Activated CD8-positive, alpha-beta memory T cell treated with anti-CD3 and anti-CD28 coated beads, Interleukin-2, amount 10 ng/mL, durations not matched to agents 7 days and 5 days (primary cell): Measurements from ENCODE around the gene STUB1. TPM values are rescaled to one million over a fixed set of nuclear protein-coding genes. Genes with fewer than 3 reads are reported as not detected.

Source experiments
- ATAC-seq: fragments of 150-1000 bp; cut with Tn5 transposase; one replicate; pipeline ENCODE4 v1.10.0; 2021; ENCODE audit warnings: moderate library complexity
- CTCF ChIA-PET: fragments of 350-600 bp; sonication (Branson Sonifier 250); formaldehyde crosslinking; loops from one replicate; lab custom pipeline; 2021; ENCODE audit warnings: antibody characterized with exemption; lab: Charles Lee
- DNase-seq: peaks from one replicate; pipeline ENCODE4 v3.0.0-alpha.2; 2020
- H3K27ac Mint-ChIP-seq: one replicate; pipeline ENCODE4 v1.8.0; 2021; ENCODE audit warnings: mild to moderate bottlenecking, mixed read lengths
- H3K27me3 Mint-ChIP-seq: one replicate; pipeline ENCODE4 v1.8.0; 2021; ENCODE audit warnings: mixed read lengths
- H3K36me3 Mint-ChIP-seq: one replicate; pipeline ENCODE4 v1.8.0; 2021; ENCODE audit warnings: mild to moderate bottlenecking, mixed read lengths
- H3K4me1 Mint-ChIP-seq: one replicate; pipeline ENCODE4 v1.8.0; 2021; ENCODE audit warnings: mixed read lengths
- H3K4me3 Mint-ChIP-seq: one replicate; pipeline ENCODE4 v1.8.0; 2021; ENCODE audit warnings: mild to moderate bottlenecking, moderate library complexity, mixed read lengths
- H3K9me3 Mint-ChIP-seq: one replicate; pipeline ENCODE4 v1.8.0; 2022; ENCODE audit warnings: low read depth, mixed read lengths
- total RNA-seq, 2 experiments: library from RNA; stranded (reverse); gene quantifications; one replicate each; pipeline ENCODE4 v1.2.3, GENCODE V29; 2021

The STUB1 gene
- total RNA-seq, 2 experiments from 2014 or later, result 84.2 to 87.1 TPM

DNA sequence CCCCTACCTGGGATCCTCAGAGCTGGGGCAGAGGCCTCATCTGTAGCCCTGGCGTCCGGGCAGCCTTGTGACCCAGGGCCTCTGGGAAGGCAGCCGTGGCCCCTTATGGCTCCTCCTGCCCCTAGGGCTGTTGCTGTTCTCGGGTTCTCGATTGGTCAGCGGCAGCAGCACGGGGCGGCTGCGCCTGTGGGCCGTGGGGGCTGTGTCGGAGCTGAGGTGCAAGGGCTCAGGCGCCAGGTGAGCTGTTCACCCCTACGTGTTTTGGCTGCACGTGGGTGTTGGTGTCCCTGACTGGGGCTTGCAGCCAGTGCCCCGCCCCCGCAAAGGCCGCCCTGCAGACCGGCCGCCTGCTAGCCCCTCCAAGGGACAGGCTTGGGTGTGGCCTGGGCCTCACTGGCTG lies 18.1 kb upstream of the STUB1 start:
- Mint-ChIP-seq H3K9me3 (no peaks in the 10 kb centered on the region), H3K27me3 (no peaks in the 10 kb centered on the region), H3K4me1 (peaks cover 2% of the 10 kb centered on the region), H3K36me3 (no peaks in the 10 kb centered on the region), H3K27ac (no peak overlapping the region), H3K4me3 (no peak overlapping the region)
- ATAC-seq (no peak), DNase-seq (no peak)
- CTCF ChIA-PET, result interaction anchor here (1.2 kb wide), 1 partner anchor 14 kb away, joined by 3 read pairs; no protein-coding TSS in a partner anchor

DNA sequence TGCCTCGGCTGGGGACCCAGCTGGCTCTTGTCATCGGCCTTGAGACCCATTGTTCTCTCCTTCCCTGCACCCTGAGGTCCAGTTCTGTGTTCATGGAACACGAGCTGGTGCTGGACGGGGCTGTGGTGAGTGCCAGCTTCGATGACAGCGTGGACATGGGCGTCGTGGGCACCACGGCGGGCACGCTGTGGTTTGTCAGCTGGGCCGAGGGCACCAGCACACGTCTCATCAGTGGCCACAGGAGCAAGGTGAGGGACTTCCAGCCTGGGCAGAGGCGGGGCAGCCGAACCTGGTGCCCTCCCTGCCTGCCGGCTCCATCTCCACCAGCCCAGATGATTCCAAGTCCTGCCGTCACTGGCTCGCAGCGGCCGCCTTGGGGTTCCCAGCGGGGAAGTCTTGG lies 17.6 kb upstream of the STUB1 start:
- Mint-ChIP-seq H3K27me3 (no peaks in the 10 kb centered on the region), H3K36me3 (no peaks in the 10 kb centered on the region), H3K9me3 (no peaks in the 10 kb centered on the region), H3K4me1 (peaks cover 5% of the 10 kb centered on the region), H3K27ac (no peak overlapping the region), H3K4me3 (no peak overlapping the region)
- ATAC-seq, result no peak
- no peak for DNase-seq
- CTCF ChIA-PET, result interaction anchor here (1.2 to 1.4 kb wide), 2 partner anchors 14 to 17 kb away, joined by 3 read pairs; no protein-coding TSS in a partner anchor

DNA sequence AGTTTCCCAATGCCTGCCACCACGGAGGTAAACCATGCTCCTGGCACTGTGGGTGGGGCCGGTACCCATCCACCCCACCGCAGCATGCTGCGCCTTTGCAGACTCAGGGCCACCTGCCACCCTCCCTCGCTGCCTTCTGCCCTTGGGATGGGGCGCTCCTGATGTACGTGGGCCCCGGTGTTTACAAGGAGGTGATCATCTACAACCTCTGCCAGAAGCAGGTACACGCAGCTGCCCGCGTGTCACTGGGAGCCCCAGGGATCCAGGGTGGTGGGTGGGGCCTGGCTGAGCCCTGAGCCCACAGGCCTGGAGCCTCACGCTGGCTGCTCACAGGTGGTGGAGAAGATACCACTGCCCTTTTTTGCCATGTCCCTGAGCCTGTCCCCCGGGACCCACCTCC lies 13.6 kb upstream of the STUB1 start:
- CTCF ChIA-PET, result no interaction called here
- ATAC-seq (no peak), DNase-seq (no peak)
- peaks cover 10% of the 10 kb centered on the region for H3K4me1 Mint-ChIP-seq
- H3K36me3 Mint-ChIP-seq, result peaks cover 3% of the 10 kb centered on the region
- no peak overlapping the region for H3K27ac Mint-ChIP-seq
- H3K9me3 Mint-ChIP-seq, result no peaks in the 10 kb centered on the region
- no peaks in the 10 kb centered on the region for H3K27me3 Mint-ChIP-seq
- H3K4me3 Mint-ChIP-seq, result no peak overlapping the region

DNA sequence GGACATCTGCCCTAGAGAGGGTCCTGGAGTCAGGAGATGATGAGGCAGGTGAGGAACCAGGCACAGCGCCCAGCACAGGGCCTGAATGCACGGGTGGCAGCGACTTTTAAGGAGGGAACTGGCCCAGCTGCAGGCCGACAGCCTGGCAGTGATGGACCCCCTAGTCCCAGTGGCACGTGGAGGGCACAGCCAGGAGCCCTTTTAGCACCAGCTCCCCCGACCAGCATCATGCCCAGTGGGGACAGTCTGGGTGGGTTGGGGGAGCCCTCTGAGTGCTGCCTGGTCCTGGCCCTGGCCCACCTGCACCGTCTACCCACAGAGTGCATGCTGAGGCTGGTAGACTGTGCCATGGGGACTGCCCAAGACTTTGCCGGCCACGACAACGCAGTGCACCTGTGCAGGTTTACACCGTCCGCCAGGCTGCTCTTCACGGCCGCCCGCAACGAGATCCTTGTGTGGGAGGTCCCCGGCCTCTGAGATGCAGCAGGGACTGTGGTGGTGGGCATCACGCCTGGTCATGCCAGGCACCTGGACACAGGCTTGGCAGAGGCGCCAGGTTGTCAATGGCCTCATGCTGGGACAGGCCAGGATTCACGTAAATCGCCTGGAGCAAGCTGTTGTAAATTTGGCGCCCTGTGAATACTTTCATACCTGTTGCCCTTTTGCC lies 13.0 kb upstream of the STUB1 start:
- ATAC-seq (no peak), DNase-seq (no peak)
- peaks cover 3% of the 10 kb centered on the region for H3K36me3 Mint-ChIP-seq
- H3K4me3 Mint-ChIP-seq, result peak overlapping the region; percentile 73
- H3K9me3 Mint-ChIP-seq, result no peaks in the 10 kb centered on the region
- peaks cover 10% of the 10 kb centered on the region for H3K4me1 Mint-ChIP-seq
- CTCF ChIA-PET, result interaction anchor here (1.3 to 2.3 kb wide), 6 partner anchors 11 to 297 kb away, joined by 3 to 13 read pairs (median 6); partner anchors contain the start of gene WDR90
- H3K27me3 Mint-ChIP-seq, result no peaks in the 10 kb centered on the region
- peak overlapping the region; percentile 81 for H3K27ac Mint-ChIP-seq

DNA sequence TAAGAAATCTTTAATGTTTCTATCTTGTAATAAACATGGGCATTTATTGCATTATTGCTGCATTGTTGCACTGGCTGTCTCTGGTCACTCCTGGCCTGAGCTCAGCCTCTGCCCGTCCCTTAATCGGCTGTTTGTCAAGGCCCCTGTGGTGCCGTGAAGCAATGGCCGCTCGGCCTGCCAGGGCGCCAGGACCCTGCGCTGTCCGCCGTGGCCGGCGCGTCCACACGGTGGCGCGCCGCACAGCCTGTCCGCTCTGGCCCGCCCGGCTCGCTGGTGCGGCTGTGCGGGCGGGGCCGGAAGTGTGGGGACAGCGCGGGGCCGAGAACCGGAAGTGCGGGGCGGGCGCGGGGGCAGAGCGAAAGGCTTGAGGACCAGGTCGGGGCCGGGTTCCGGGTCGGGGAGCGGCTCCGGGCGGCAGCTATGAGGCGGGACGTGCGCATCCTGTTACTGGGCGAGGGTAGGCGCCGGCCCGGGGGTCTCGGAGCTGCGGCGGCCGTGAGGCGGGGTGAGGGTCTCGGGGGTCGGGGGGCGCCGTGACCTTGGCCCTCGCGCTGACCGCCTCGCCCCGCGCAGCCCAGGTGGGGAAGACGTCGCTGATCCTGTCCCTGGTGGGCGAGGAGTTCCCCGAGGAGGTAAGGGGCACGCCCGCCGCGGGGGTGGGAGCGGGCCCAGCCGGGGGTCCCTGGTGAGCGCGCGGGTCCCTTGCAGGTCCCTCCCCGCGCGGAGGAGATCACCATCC lies 12.3 kb upstream of the STUB1 start, which contains the start of gene RHOT2:
Gene RHOT2 (plus strand): TSS at position 353 of the 739 bp plus-strand sequence. CDS start 68 bp downstream, at position 421.
- Mint-ChIP-seq H3K4me3 (peak within 1 kb of the TSS; percentile 73), H3K4me1 (peaks cover 10% of the 10 kb centered on the region), H3K36me3 (peaks cover 5% of the 10 kb centered on the region), H3K27me3 (no peaks in the 10 kb centered on the region), H3K27ac (peak within 1 kb of the TSS; percentile 81), H3K9me3 (no peaks in the 10 kb centered on the region)
- ATAC-seq (peak; percentile 90), DNase-seq (peak; percentile 94)
- CTCF ChIA-PET, result interaction anchor here (1.0 to 2.3 kb wide), 9 partner anchors 11 to 296 kb away, joined by 3 to 13 read pairs (median 6); partner anchors contain the start of genes JMJD8, STUB1 and WDR90

DNA sequence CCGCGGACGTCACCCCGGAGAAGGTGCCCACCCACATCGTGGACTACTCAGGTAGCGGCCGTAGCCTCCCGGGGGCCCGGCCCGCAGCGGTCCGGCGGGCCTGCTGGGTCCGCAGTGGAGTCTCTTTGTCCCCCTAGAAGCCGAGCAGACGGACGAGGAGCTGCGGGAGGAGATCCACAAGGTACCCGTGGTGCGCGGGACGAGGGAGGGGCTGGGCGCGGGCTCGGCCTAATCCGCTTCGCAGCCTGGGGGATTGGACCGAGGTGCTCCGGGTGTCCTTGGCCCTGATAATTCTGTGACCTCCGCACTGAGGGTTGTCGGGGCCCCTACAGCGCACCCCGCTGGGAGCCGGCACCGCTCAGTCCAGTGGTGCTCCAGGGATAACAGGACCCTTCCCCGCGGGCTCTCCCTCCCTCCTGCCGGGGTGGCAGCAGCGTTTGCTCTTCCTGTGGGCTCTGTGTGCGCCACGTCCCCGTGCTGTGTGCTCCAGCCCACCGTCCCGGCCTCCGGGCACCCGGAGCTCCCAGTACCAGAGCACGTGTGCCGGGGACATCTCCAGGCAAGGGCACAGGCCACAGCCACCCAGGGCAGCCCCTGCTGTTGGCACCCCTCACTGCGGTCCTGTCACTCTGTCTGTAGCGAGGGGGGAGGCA lies 11.6 kb upstream of the STUB1 start:
- ATAC-seq (peak; percentile 13), DNase-seq (no peak)
- H3K27me3 Mint-ChIP-seq, result no peaks in the 10 kb centered on the region
- H3K27ac Mint-ChIP-seq, result peak overlapping the region; percentile 81
- peaks cover 6% of the 10 kb centered on the region for H3K36me3 Mint-ChIP-seq
- CTCF ChIA-PET, result interaction anchor here (1.0 to 2.3 kb wide), 9 partner anchors 10 to 295 kb away, joined by 3 to 13 read pairs (median 6); partner anchors contain the start of genes JMJD8, STUB1 and WDR90
- H3K9me3 Mint-ChIP-seq, result no peaks in the 10 kb centered on the region
- H3K4me1 Mint-ChIP-seq, result peaks cover 10% of the 10 kb centered on the region
- peak overlapping the region; percentile 73 for H3K4me3 Mint-ChIP-seq

DNA sequence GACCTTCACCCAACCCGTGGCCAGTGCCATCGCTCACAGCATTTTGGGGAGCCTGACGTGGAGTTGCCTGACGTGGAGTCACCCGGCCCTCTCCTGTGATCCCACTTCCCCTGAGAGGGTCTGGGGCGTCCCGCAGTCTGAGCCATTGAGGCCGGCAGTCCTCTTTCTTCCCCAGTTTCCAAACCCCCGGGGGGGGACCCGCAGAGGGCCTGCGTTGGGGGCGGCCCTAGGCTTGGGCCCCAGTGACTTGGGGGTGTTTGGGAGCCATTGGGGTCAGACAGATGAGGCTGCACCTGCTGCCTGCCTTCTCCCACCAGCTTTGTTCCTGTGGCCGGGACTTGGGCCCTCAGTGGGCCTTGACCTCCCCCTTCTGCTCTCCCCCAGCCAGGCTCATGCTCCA lies 10.5 kb upstream of the STUB1 start:
- H3K27ac Mint-ChIP-seq, result no peak overlapping the region
- no peaks in the 10 kb centered on the region for H3K9me3 Mint-ChIP-seq
- peaks cover 8% of the 10 kb centered on the region for H3K36me3 Mint-ChIP-seq
- H3K4me3 Mint-ChIP-seq, result peak overlapping the region; percentile 73
- H3K4me1 Mint-ChIP-seq, result peaks cover 10% of the 10 kb centered on the region
- H3K27me3 Mint-ChIP-seq, result no peaks in the 10 kb centered on the region
- ATAC-seq, result no peak
- DNase-seq, result no peak
- CTCF ChIA-PET, result interaction anchor here (1.6 kb wide), 1 partner anchor 15 kb away, joined by 3 read pairs; the partner anchor contains the start of gene JMJD8

DNA sequence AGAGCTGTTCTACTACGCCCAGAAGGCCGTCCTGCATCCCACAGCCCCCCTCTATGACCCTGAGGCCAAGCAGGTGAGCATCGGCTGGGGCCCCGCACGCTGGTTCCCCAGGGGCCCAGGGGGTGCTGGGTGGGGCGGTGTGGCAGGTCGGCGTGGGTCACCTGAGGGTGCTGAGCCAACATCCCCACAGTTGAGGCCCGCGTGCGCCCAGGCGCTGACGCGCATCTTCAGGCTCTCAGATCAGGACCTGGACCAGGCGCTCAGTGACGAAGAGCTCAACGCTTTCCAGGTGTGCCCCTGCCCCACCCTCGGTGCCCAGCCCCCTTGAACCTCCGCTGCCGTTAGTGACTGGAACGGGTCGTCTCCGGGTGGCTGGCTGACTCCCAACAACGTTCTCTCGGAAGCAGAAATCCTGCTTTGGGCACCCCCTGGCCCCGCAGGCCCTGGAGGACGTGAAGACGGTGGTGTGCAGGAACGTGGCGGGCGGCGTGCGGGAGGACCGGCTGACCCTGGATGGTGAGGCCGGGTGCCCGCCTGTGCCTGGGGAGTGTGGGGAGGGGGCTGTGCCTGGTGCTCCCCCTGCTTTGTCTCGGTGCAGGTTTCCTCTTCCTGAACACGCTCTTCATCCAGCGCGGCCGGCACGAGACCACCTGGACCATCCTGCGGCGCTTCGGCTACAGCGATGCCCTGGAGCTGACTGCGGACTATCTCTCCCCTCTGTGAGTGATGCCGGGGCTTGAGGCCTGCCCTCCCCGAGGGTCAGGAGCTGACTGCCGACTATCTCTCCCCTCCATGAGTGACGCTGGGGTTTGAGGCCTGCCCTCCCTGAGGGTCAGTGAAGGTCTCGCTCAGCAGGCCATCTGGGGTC lies 9.5 kb upstream of the STUB1 start:
- peak overlapping the region; percentile 24 for H3K27ac Mint-ChIP-seq
- H3K27me3 Mint-ChIP-seq, result peaks cover 5% of the 10 kb centered on the region
- H3K4me3 Mint-ChIP-seq, result no peak overlapping the region
- no peaks in the 10 kb centered on the region for H3K9me3 Mint-ChIP-seq
- DNase-seq, result no peak
- peaks cover 8% of the 10 kb centered on the region for H3K36me3 Mint-ChIP-seq
- CTCF ChIA-PET, result interaction anchor here (1.6 kb wide), 1 partner anchor 14 kb away, joined by 3 read pairs; the partner anchor contains the start of gene JMJD8
- peaks cover 13% of the 10 kb centered on the region for H3K4me1 Mint-ChIP-seq
- no peak for ATAC-seq

DNA sequence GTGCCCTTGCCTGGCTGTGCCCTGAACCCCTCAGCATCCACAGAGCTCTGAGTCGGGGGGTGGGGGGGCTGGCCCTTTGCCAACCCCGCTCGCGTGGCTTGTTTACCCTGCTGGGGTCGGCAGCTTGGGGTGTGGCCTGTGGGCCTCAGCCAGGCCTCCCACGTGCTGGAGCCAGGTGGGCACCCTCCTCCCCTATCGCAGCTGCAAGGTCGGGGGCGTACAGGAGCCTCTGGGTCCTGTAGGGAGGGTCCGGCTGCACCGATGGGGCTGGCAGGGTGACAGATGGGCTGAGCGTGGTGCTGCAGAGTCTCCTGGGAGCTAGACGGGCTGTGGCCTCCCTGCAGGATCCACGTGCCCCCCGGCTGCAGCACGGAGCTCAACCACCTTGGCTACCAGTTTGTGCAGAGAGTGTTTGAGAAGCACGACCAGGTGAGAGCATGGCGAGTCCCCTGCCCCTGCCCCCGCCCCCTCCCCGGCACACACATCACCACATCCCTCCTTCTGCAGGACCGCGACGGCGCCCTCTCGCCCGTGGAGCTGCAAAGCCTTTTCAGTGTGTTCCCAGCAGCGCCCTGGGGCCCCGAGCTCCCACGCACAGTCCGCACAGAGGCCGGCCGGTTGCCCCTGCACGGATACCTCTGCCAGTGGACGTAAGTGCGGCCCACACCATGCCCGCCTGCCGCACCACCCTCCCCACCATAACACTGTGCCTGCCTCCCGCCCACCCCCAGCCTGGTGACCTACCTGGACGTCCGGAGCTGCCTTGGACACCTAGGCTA lies 8.7 kb upstream of the STUB1 start:
- no peaks in the 10 kb centered on the region for H3K9me3 Mint-ChIP-seq
- peaks cover 13% of the 10 kb centered on the region for H3K4me1 Mint-ChIP-seq
- H3K27ac Mint-ChIP-seq, result no peak overlapping the region
- H3K36me3 Mint-ChIP-seq, result peaks cover 8% of the 10 kb centered on the region
- H3K27me3 Mint-ChIP-seq, result peaks cover 6% of the 10 kb centered on the region
- no peak for DNase-seq
- H3K4me3 Mint-ChIP-seq, result no peak overlapping the region
- ATAC-seq, result no peak
- CTCF ChIA-PET, result no interaction called here

DNA sequence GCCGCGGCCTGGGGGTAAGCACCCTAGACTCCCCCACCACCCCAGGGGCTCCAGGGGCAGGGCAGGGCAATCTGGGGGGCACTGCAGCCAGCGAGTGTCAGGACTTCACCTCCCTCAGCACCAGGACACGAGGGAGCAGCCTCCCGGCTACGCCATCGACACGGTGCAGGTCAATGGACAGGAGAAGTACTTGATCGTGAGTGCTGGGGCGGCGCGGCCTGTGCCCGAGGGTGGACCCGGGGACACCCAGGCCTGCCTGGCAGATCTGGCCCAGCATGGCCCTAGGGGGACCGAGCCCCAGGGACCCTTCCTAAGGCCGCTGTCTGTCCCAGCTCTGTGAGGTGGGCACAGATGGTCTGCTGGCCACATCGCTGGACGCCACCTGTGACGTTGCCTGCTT lies 7.8 kb upstream of the STUB1 start:
- H3K27me3 Mint-ChIP-seq, result peaks cover 12% of the 10 kb centered on the region
- no peak overlapping the region for H3K4me3 Mint-ChIP-seq
- H3K4me1 Mint-ChIP-seq, result peaks cover 12% of the 10 kb centered on the region
- no peak for ATAC-seq
- CTCF ChIA-PET, result no interaction called here
- H3K36me3 Mint-ChIP-seq, result peaks cover 8% of the 10 kb centered on the region
- no peak for DNase-seq
- H3K9me3 Mint-ChIP-seq, result no peaks in the 10 kb centered on the region
- H3K27ac Mint-ChIP-seq, result no peak overlapping the region

DNA sequence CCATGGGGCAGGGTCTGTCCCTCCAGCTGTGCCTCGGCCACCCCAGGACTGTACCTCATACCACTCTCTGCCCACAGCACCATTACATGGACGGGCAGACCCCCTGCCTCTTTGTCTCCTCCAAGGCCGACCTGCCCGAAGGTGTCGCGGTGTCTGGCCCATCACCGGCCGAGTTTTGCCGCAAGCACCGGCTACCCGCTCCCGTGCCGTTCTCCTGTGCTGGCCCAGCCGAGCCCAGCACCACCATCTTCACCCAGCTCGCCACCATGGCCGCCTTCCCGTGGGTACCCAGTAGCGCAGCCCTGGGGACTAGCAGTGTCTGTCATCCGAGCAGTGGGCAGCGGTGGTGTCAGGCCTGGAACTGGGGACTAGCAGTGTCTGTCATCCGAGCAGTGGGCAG lies 7.4 kb upstream of the STUB1 start:
- H3K27ac Mint-ChIP-seq, result no peak overlapping the region
- peaks cover 8% of the 10 kb centered on the region for H3K36me3 Mint-ChIP-seq
- H3K27me3 Mint-ChIP-seq, result peaks cover 12% of the 10 kb centered on the region
- H3K9me3 Mint-ChIP-seq, result no peaks in the 10 kb centered on the region
- no peak overlapping the region for H3K4me3 Mint-ChIP-seq
- CTCF ChIA-PET, result no interaction called here
- ATAC-seq, result no peak
- DNase-seq, result no peak
- H3K4me1 Mint-ChIP-seq, result peaks cover 8% of the 10 kb centered on the region
